IMR-90 (cell line): ENCODE measurements around the gene DNAH17. TPM values are rescaled to one million over a fixed set of nuclear protein-coding genes. Genes with fewer than 3 reads are reported as not detected.

ENCODE experiments used
- ATAC-seq: fragments of 200-7000 bp; cut with Tn5 transposase; 2 replicates; pipeline ENCODE4 v1.9.1; 2020; ENCODE audit warnings: low read depth, mild to moderate bottlenecking, moderate library complexity
- BruUV-seq: library from RNA; stranded (reverse); fragments of 400-500 nt; replicated peaks from 2 replicates; lab custom pipeline; 2021; lab: Mats Ljungman, UMichigan
- CTCF ChIA-PET: fragments of 300-600 bp; formaldehyde crosslinking; extraction: SDS; loops from one replicate; lab custom pipeline; 2021; ENCODE audit warnings: antibody characterized with exemption; lab: Yijun Ruan, JAX
- POLR2A ChIA-PET: fragments of 300-600 bp; sonication (Branson Sonifier 250); formaldehyde crosslinking; loops from one replicate; lab custom pipeline; 2022; ENCODE audit warnings: antibody characterized with exemption; ENCODE audit not compliant: unreplicated experiment; lab: Charles Lee
- DNase-seq: peaks from one replicate; pipeline ENCODE4 v3.0.0; 2013
- H2AFZ ChIP-seq: replicated peaks from 2 replicates; pipeline ENCODE3; 2013; ENCODE audit warnings: low read length, mild to moderate bottlenecking; ENCODE audit not compliant: poor library complexity
- H2AK5ac ChIP-seq: 2 replicates; pipeline ENCODE4 v1.6.1; 2013; ENCODE audit warnings: low read depth, low read length, inconsistent platforms
- H2AK9ac ChIP-seq: replicated peaks from 2 replicates; pipeline ENCODE3; 2013; ENCODE audit warnings: mild to moderate bottlenecking, low read depth, low read length, moderate library complexity; ENCODE audit not compliant: poor library complexity
- H2BK120ac ChIP-seq: 2 replicates; pipeline ENCODE4 v1.6.1; 2013; ENCODE audit warnings: low read depth, low read length, inconsistent platforms
- H2BK15ac ChIP-seq: 3 replicates; pipeline ENCODE4 v1.6.1; 2013; ENCODE audit warnings: low read depth, low read length, inconsistent platforms
- H2BK20ac ChIP-seq: 2 replicates; pipeline ENCODE4 v1.6.1; 2013; ENCODE audit warnings: low read depth, mild to moderate bottlenecking, inconsistent platforms, low read length, moderate library complexity
- H2BK5ac ChIP-seq: 2 replicates; pipeline ENCODE4 v1.6.1; 2013; ENCODE audit warnings: mild to moderate bottlenecking, low read depth, low read length, inconsistent platforms; ENCODE audit not compliant: poor library complexity, severe bottlenecking
- H3K14ac ChIP-seq: replicated peaks from 2 replicates; pipeline ENCODE4 v1.6.1; 2013; ENCODE audit warnings: low read depth, low read length, inconsistent platforms
- H3K18ac ChIP-seq: 2 replicates; pipeline ENCODE4 v1.6.1; 2013; ENCODE audit warnings: low read depth, low read length, control low read depth
- H3K23ac ChIP-seq: 2 replicates; pipeline ENCODE4 v1.6.1; 2013; ENCODE audit warnings: low read depth, low read length, inconsistent platforms
- H3K27ac ChIP-seq: 2 replicates; pipeline ENCODE4 v1.5.1; 2013; ENCODE audit warnings: mild to moderate bottlenecking, control low read depth, low read length; ENCODE audit not compliant: insufficient read depth
- H3K27me3 ChIP-seq: 2 replicates; pipeline ENCODE4 v1.6.1; 2013; ENCODE audit warnings: low read length; ENCODE audit not compliant: control insufficient read depth, insufficient read depth
- H3K36me3 ChIP-seq: 2 replicates; pipeline ENCODE4 v1.6.1; 2013; ENCODE audit warnings: low read length, mixed read lengths; ENCODE audit not compliant: control insufficient read depth, insufficient read depth
- H3K4ac ChIP-seq: 2 replicates; pipeline ENCODE4 v1.6.1; 2013; ENCODE audit warnings: low read depth, low read length, inconsistent platforms
- H3K4me1 ChIP-seq: 2 replicates; pipeline ENCODE4 v1.6.1; 2013; ENCODE audit warnings: low read length, mixed read lengths; ENCODE audit not compliant: control insufficient read depth, insufficient read depth
- H3K4me2 ChIP-seq: 2 replicates; pipeline ENCODE4 v1.6.1; 2013; ENCODE audit warnings: low read depth, mild to moderate bottlenecking, control low read depth, low read length, moderate library complexity
- H3K4me3 ChIP-seq: 2 replicates; pipeline ENCODE4 v1.5.1; 2013; ENCODE audit warnings: low read depth, mild to moderate bottlenecking, control low read depth, low read length, moderate library complexity; ENCODE audit not compliant: insufficient read depth
- H3K56ac ChIP-seq: 2 replicates; pipeline ENCODE4 v1.6.1; 2013; ENCODE audit warnings: low read length, inconsistent platforms; ENCODE audit not compliant: insufficient read depth; ENCODE audit errors: extremely low read depth
- H3K79me1 ChIP-seq, 2 experiments: 2 replicates each; pipeline ENCODE4 v1.6.1; 2013; ENCODE audit warnings: low read length in 2 of 2, inconsistent platforms in 1 of 2, low read depth in 1 of 2
- H3K9ac ChIP-seq: 2 replicates; pipeline ENCODE4 v1.6.1; 2013; ENCODE audit warnings: low read depth, low read length, control low read depth
- H3K9me1 ChIP-seq: 2 replicates; pipeline ENCODE4 v1.6.1; 2013; ENCODE audit warnings: low read length, inconsistent platforms; ENCODE audit not compliant: insufficient read depth
- H3K9me3 ChIP-seq: 2 replicates; pipeline ENCODE4 v1.6.1; 2013; ENCODE audit warnings: low read length; ENCODE audit not compliant: control insufficient read depth, insufficient read depth
- H4K20me1 ChIP-seq: 2 replicates; pipeline ENCODE4 v1.6.1; 2013; ENCODE audit warnings: low read length, inconsistent platforms; ENCODE audit not compliant: insufficient read depth
- H4K5ac ChIP-seq: 2 replicates; pipeline ENCODE4 v1.6.1; 2013; ENCODE audit warnings: mild to moderate bottlenecking, low read depth, low read length, control low read depth
- H4K8ac ChIP-seq, 2 experiments: 2 replicates each; pipeline ENCODE4 v1.6.1; 2013; ENCODE audit warnings: low read depth in 2 of 2, low read length in 2 of 2, control low read depth in 1 of 2, inconsistent platforms in 1 of 2
- H4K91ac ChIP-seq: 2 replicates; pipeline ENCODE4 v1.6.1; 2013; ENCODE audit warnings: low read depth, low read length, inconsistent platforms; ENCODE audit not compliant: insufficient read depth
- CEBPB ChIP-seq: IDR thresholded peaks from 2 replicates; pipeline ENCODE4 v1.6.1; 2012; ENCODE audit warnings: low read depth, low read length, improper control_type of control experiment
- CTCF ChIP-seq: conservative IDR thresholded peaks from 2 replicates; pipeline ENCODE4 v1.5.1; 2012; ENCODE audit warnings: mild to moderate bottlenecking, low read depth, low read length, improper control_type of control experiment
- ELK1 ChIP-seq: fragments of 150-350 bp; IDR thresholded peaks from 2 replicates; pipeline ENCODE4 v1.6.1; 2016; ENCODE audit warnings: low read depth, mild to moderate bottlenecking, low read length, moderate library complexity, borderline replicate concordance
- FOS ChIP-seq: fragments of 150-350 bp; IDR thresholded peaks from 2 replicates; pipeline ENCODE4 v1.6.1; 2016; ENCODE audit warnings: low read depth, low read length
- MAFK ChIP-seq: IDR thresholded peaks from 2 replicates; pipeline ENCODE4 v1.6.1; 2012; ENCODE audit warnings: low read depth, low read length, improper control_type of control experiment
- MAZ ChIP-seq: IDR thresholded peaks from 2 replicates; pipeline ENCODE4 v1.6.1; 2012; ENCODE audit warnings: low read depth, mild to moderate bottlenecking, low read length, improper control_type of control experiment, moderate library complexity, borderline replicate concordance
- MXI1 ChIP-seq: IDR thresholded peaks from 2 replicates; pipeline ENCODE4 v1.6.1; 2012; ENCODE audit warnings: low read depth, mild to moderate bottlenecking, low read length, moderate library complexity, borderline replicate concordance
- NFE2L2 ChIP-seq: fragments of 150-350 bp; IDR thresholded peaks from 2 replicates; pipeline ENCODE4 v1.6.1; 2016; ENCODE audit warnings: low read depth, mild to moderate bottlenecking, low read length
- POLR2A ChIP-seq: IDR thresholded peaks from 2 replicates; pipeline ENCODE4 v1.6.1; 2012; ENCODE audit warnings: mild to moderate bottlenecking, low read depth, low read length
- RAD21 ChIP-seq: IDR thresholded peaks from 2 replicates; pipeline ENCODE4 v1.6.1; 2012; ENCODE audit warnings: low read length, improper control_type of control experiment
- RCOR1 ChIP-seq: IDR thresholded peaks from 2 replicates; pipeline ENCODE4 v1.6.1; 2012; ENCODE audit warnings: mild to moderate bottlenecking, low read length, improper control_type of control experiment; ENCODE audit not compliant: insufficient replicate concordance
- RFX5 ChIP-seq: IDR thresholded peaks from 2 replicates; pipeline ENCODE4 v1.8.0; 2012; ENCODE audit warnings: low read depth, mild to moderate bottlenecking, low read length, moderate library complexity
- USF2 ChIP-seq: fragments of 150-350 bp; IDR thresholded peaks from 2 replicates; pipeline ENCODE4 v1.6.1; 2017; ENCODE audit warnings: mild to moderate bottlenecking, antibody characterized with exemption, low read length, low read depth
- WGBS, 2 experiments: methylation state at CpG; one replicate each; pipeline versions ENCODE4 v1.1.5 to v1.1.7; 2013; ENCODE audit warnings: missing lambda C conversion rate in 2 of 2; ENCODE audit not compliant: insufficient read length in 1 of 2; ENCODE audit errors: extremely low coverage in 2 of 2; 5-methylcytosine and 5-hydroxymethylcytosine counted together
- dilution Hi-C: fragments of 300-500 bp; cut with HindIII; formaldehyde crosslinking; loops from one replicate; pipeline ENCODE4 v1.14.3; 2018; ENCODE audit warnings: low sequenced_read_pairs; ENCODE audit not compliant: unreplicated experiment
- in situ Hi-C: fragments of 300-500 bp; cut with MboI; formaldehyde crosslinking; loops from 3 replicates; pipeline ENCODE4 v1.14.3; 2019; ENCODE audit warnings: low sequenced_read_pairs, inconsistent platforms, mixed read lengths
- intact Hi-C: fragments of 100-400 bp; cut with micrococcal nuclease; formaldehyde crosslinking; loops from 2 replicates; pipeline ENCODE4 v1.10.0; 2022
- polyA plus RNA-seq, 3 experiments: library from polyadenylated mRNA; depleted of rRNA; stranded (reverse); fragments of >200 nt; gene quantifications; 2 replicates each; pipeline ENCODE4 v1.2.3, GENCODE V29; 2012; ENCODE audit warnings: low replicate concordance in 1 of 3
- total RNA-seq: library from RNA; depleted of rRNA; stranded (reverse); fragments of >200 nt; gene quantifications from 2 replicates; pipeline ENCODE4 v1.2.3, GENCODE V29; 2012

The DNAH17 gene
- total and polyA plus RNA-seq, 2 of the 4 experiments (the other 2 are of a cell fraction), result not detected

- ChIA-PET POLR2A (no interaction called here), CTCF (no interaction called here)
- in situ Hi-C loops (no loop called here), dilution Hi-C loops (no loop called here), intact Hi-C loops (no loop called here)
- no peak overlapping the region for H3K4me2 ChIP-seq
- no peak overlapping the region for H3K4me3 ChIP-seq
- no peak overlapping the region for H3K9ac ChIP-seq
- no peak overlapping the region for H3K14ac ChIP-seq
- H3K79me1 ChIP-seq, result no peaks in the 10 kb centered on the region
- no peak overlapping the region for H4K8ac ChIP-seq
- no peak overlapping the region for H2BK20ac ChIP-seq
- no TSS peak for BruUV-seq
- H2BK120ac ChIP-seq, result no peak overlapping the region
- no peaks in the 10 kb centered on the region for H3K36me3 ChIP-seq
- ATAC-seq, result no peak
- no peak overlapping the region for H2BK5ac ChIP-seq
- WGBS, 2 experiments, result 100% methylated on average over 2 of the region's 10 CpGs; no CpG with 5 or more reads in 1 of the 2 experiments
- no peak for DNase-seq
- no peak overlapping the region for H3K56ac ChIP-seq
- H3K9me1 ChIP-seq, result 0 out of 2 replicates have a peak, but pooled peaks cover 3% of the 10 kb centered on the region
- no peaks in the 10 kb centered on the region for H4K20me1 ChIP-seq
- H3K23ac ChIP-seq, result no peak overlapping the region
- peaks cover 43% of the 10 kb centered on the region for H3K27me3 ChIP-seq
- no peaks in the 10 kb centered on the region for H3K9me3 ChIP-seq
- H4K91ac ChIP-seq, result no peak overlapping the region
- H3K27ac ChIP-seq, result no peak overlapping the region
- no peaks in the 10 kb centered on the region for H3K4me1 ChIP-seq
- TF ChIP-seq MAFK, result no peak
- no peak for TF ChIP-seq RAD21
- no peak for TF ChIP-seq CTCF
- TF ChIP-seq CEBPB, result no peak
- TF ChIP-seq POLR2A, result no peak
- no peak for TF ChIP-seq RFX5
- TF ChIP-seq FOS, result no peak
- TF ChIP-seq ELK1, result no peak
- TF ChIP-seq MXI1, result no peak
- no peak for TF ChIP-seq MAZ
- no peak for TF ChIP-seq USF2
- no peak for TF ChIP-seq RCOR1
- no peak for TF ChIP-seq NFE2L2
- no peak overlapping the region for H2AFZ ChIP-seq
- H4K5ac ChIP-seq, result no peak overlapping the region
- no peak overlapping the region for H3K18ac ChIP-seq
- H2BK15ac ChIP-seq, result no peak overlapping the region
- H2AK9ac ChIP-seq, result no peak overlapping the region
- no peak overlapping the region for H2AK5ac ChIP-seq
- no peak overlapping the region for H3K4ac ChIP-seq
These were observed 16.0 kb downstream of the DNAH17 start for GRCh38 chr17:78561166-78561565.
